Measurements from ENCODE around the gene KCTD10.

The KCTD10 gene

GRCh38 chr12:109501299-109501698 lies 24.2 kb upstream of the KCTD10 start:
- Histone ChIP-seq H3K4me3 (ENCODE audit: low read depth, low read length) (no peak overlapping the region), H3K79me2 (ENCODE audit: control insufficient read depth, insufficient read depth, low read length, poor library complexity) (no peaks in the 10 kb centered on the region), H3K18ac (ENCODE audit: low read length) (no peak overlapping the region), H2BK5ac (ENCODE audit: low read depth, low read length, poor library complexity) (no peak overlapping the region), H2AK5ac (ENCODE audit: low read length) (no peak overlapping the region), H2BK12ac (ENCODE audit: low read length) (no peak overlapping the region), H3K4me1 (ENCODE audit: control insufficient read depth in 1 of 2, insufficient read depth in 2 of 2, low read length in 2 of 2) (peaks cover 0 to 2% of the 10 kb centered on the region in 2 experiments), H3K79me1 (ENCODE audit: low read length) (no peaks in the 10 kb centered on the region), H3K9me3 (ENCODE audit: insufficient read depth, low read depth, low read length) (no peaks in the 10 kb centered on the region), H3K4ac (ENCODE audit: low read depth, low read length) (no peak overlapping the region), H3K27me3 (ENCODE audit: insufficient read depth, low read length) (no peaks in the 10 kb centered on the region), H3K27ac (ENCODE audit: low read depth, low read length) (no peak overlapping the region), H3K14ac (ENCODE audit: low read length) (no peak overlapping the region), H4K12ac (ENCODE audit: low read depth, low read length) (no peak overlapping the region), H3K23ac (ENCODE audit: low read length) (no peak overlapping the region), H2AFZ (ENCODE audit: insufficient read depth, low read length, poor library complexity) (no peak overlapping the region), H3K36me3 (ENCODE audit: control insufficient read depth in 1 of 2, insufficient read depth in 2 of 2, low read length in 2 of 2) (peaks cover 30 to 44% of the 10 kb centered on the region in 2 experiments), H4K91ac (ENCODE audit: low read depth, low read length) (no peak overlapping the region), H2BK120ac (ENCODE audit: insufficient read depth, low read length, poor library complexity) (no peak overlapping the region), H3K4me2 (ENCODE audit: low read length) (no peak overlapping the region), H4K8ac (ENCODE audit: low read depth, low read length) (no peak overlapping the region), H3K9ac (ENCODE audit: low read length) (no peak overlapping the region)
- no peak for DNase-seq
- WGBS (ENCODE audit: extremely low coverage, insufficient coverage, insufficient read length) = no CpG with 5 or more reads among the region's 6 CpGs

- H3K79me2 ChIP-seq (ENCODE audit: control insufficient read depth, insufficient read depth, low read length, poor library complexity) = no peaks in the 10 kb centered on the region
- no peak overlapping the region for H2BK5ac ChIP-seq (ENCODE audit: low read depth, low read length, poor library complexity)
- no peaks in the 10 kb centered on the region for H3K9me3 ChIP-seq (ENCODE audit: insufficient read depth, low read depth, low read length)
- H3K79me1 ChIP-seq (ENCODE audit: low read length) = no peaks in the 10 kb centered on the region
- WGBS (ENCODE audit: extremely low coverage, insufficient coverage, insufficient read length) = no CpG with 5 or more reads among the region's 9 CpGs
- H3K4ac ChIP-seq (ENCODE audit: low read depth, low read length) = no peak overlapping the region
- H2BK120ac ChIP-seq (ENCODE audit: insufficient read depth, low read length, poor library complexity) = no peak overlapping the region
- H2AFZ ChIP-seq (ENCODE audit: insufficient read depth, low read length, poor library complexity) = no peak overlapping the region
- H3K14ac ChIP-seq (ENCODE audit: low read length) = no peak overlapping the region
- no peak overlapping the region for H3K18ac ChIP-seq (ENCODE audit: low read length)
- H4K91ac ChIP-seq (ENCODE audit: low read depth, low read length) = no peak overlapping the region
- no peak overlapping the region for H4K12ac ChIP-seq (ENCODE audit: low read depth, low read length)
- H3K4me2 ChIP-seq (ENCODE audit: low read length) = no peak overlapping the region
- peaks cover 30 to 42% of the 10 kb centered on the region in 2 experiments for H3K36me3 ChIP-seq (ENCODE audit: control insufficient read depth in 1 of 2, insufficient read depth in 2 of 2, low read length in 2 of 2)
- H3K27me3 ChIP-seq (ENCODE audit: insufficient read depth, low read length) = no peaks in the 10 kb centered on the region
- no peak overlapping the region for H3K27ac ChIP-seq (ENCODE audit: low read depth, low read length)
- no peak overlapping the region for H3K4me3 ChIP-seq (ENCODE audit: low read depth, low read length)
- no peak overlapping the region for H3K9ac ChIP-seq (ENCODE audit: low read length)
- H3K23ac ChIP-seq (ENCODE audit: low read length) = no peak overlapping the region
- H2BK12ac ChIP-seq (ENCODE audit: low read length) = no peak overlapping the region
- no peak for DNase-seq
- no peak overlapping the region for H4K8ac ChIP-seq (ENCODE audit: low read depth, low read length)
- peaks cover 0 to 2% of the 10 kb centered on the region in 2 experiments for H3K4me1 ChIP-seq (ENCODE audit: control insufficient read depth in 1 of 2, insufficient read depth in 2 of 2, low read length in 2 of 2)
- H2AK5ac ChIP-seq (ENCODE audit: low read length) = no peak overlapping the region
These were observed 23.5 kb upstream of the KCTD10 start for GRCh38 chr12:109500406-109501185.

- no peak overlapping the region for H2BK5ac ChIP-seq (ENCODE audit: low read depth, low read length, poor library complexity)
- peak overlapping the region; percentile 40 for H3K4me2 ChIP-seq (ENCODE audit: low read length)
- H2AK5ac ChIP-seq (ENCODE audit: low read length) = no peak overlapping the region
- no peaks in the 10 kb centered on the region for H3K27me3 ChIP-seq (ENCODE audit: insufficient read depth, low read length)
- no peak overlapping the region for H2AFZ ChIP-seq (ENCODE audit: insufficient read depth, low read length, poor library complexity)
- H4K91ac ChIP-seq (ENCODE audit: low read depth, low read length) = no peak overlapping the region
- no peak overlapping the region for H3K18ac ChIP-seq (ENCODE audit: low read length)
- no peaks in the 10 kb centered on the region for H3K9me3 ChIP-seq (ENCODE audit: insufficient read depth, low read depth, low read length)
- H4K8ac ChIP-seq (ENCODE audit: low read depth, low read length) = no peak overlapping the region
- no peak overlapping the region for H3K4ac ChIP-seq (ENCODE audit: low read depth, low read length)
- H3K36me3 ChIP-seq (ENCODE audit: control insufficient read depth in 1 of 2, insufficient read depth in 2 of 2, low read length in 2 of 2) = peaks cover 25 to 34% of the 10 kb centered on the region in 2 experiments
- H3K79me2 ChIP-seq (ENCODE audit: control insufficient read depth, insufficient read depth, low read length, poor library complexity) = no peaks in the 10 kb centered on the region
- H4K12ac ChIP-seq (ENCODE audit: low read depth, low read length) = no peak overlapping the region
- peaks cover 0 to 2% of the 10 kb centered on the region in 2 experiments for H3K4me1 ChIP-seq (ENCODE audit: control insufficient read depth in 1 of 2, insufficient read depth in 2 of 2, low read length in 2 of 2)
- no peak overlapping the region for H3K9ac ChIP-seq (ENCODE audit: low read length)
- no peak overlapping the region for H3K4me3 ChIP-seq (ENCODE audit: low read depth, low read length)
- peak overlapping the region; percentile 66 for H3K27ac ChIP-seq (ENCODE audit: low read depth, low read length)
- no peak overlapping the region for H2BK120ac ChIP-seq (ENCODE audit: insufficient read depth, low read length, poor library complexity)
- WGBS (ENCODE audit: extremely low coverage, insufficient coverage, insufficient read length) = no CpG with 5 or more reads among the region's 7 CpGs
- H2BK12ac ChIP-seq (ENCODE audit: low read length) = no peak overlapping the region
- DNase-seq = peak in 1 of 2 donors; percentile 24
- H3K14ac ChIP-seq (ENCODE audit: low read length) = no peak overlapping the region
- H3K23ac ChIP-seq (ENCODE audit: low read length) = no peak overlapping the region
- no peaks in the 10 kb centered on the region for H3K79me1 ChIP-seq (ENCODE audit: low read length)
These were observed 20.6 kb upstream of the KCTD10 start for GRCh38 chr12:109497675-109498074.

- Histone ChIP-seq H2BK12ac (ENCODE audit: low read length) (no peak overlapping the region), H3K36me3 (ENCODE audit: control insufficient read depth in 1 of 2, insufficient read depth in 2 of 2, low read length in 2 of 2) (peaks cover 25 to 35% of the 10 kb centered on the region in 2 experiments), H4K12ac (ENCODE audit: low read depth, low read length) (no peak overlapping the region)
These were observed 19.2 kb upstream of the KCTD10 start for GRCh38 chr12:109496306-109496705.

More at GRCh38 chr12:109496306-109496705, 19.2 kb upstream of the KCTD10 start:
- no peaks in the 10 kb centered on the region for H3K79me1 ChIP-seq (ENCODE audit: low read length)
- H3K9me3 ChIP-seq (ENCODE audit: insufficient read depth, low read depth, low read length) = no peaks in the 10 kb centered on the region
- no peak overlapping the region for H3K23ac ChIP-seq (ENCODE audit: low read length)
- H3K27me3 ChIP-seq (ENCODE audit: insufficient read depth, low read length) = no peaks in the 10 kb centered on the region
- no peaks in the 10 kb centered on the region for H3K79me2 ChIP-seq (ENCODE audit: control insufficient read depth, insufficient read depth, low read length, poor library complexity)
- H3K4me3 ChIP-seq (ENCODE audit: low read depth, low read length) = no peak overlapping the region
- no peak overlapping the region for H2BK5ac ChIP-seq (ENCODE audit: low read depth, low read length, poor library complexity)
- no peak overlapping the region for H3K27ac ChIP-seq (ENCODE audit: low read depth, low read length)
- no peak overlapping the region for H3K9ac ChIP-seq (ENCODE audit: low read length)
- H2AFZ ChIP-seq (ENCODE audit: insufficient read depth, low read length, poor library complexity) = no peak overlapping the region
- no peak overlapping the region for H3K4ac ChIP-seq (ENCODE audit: low read depth, low read length)
- no peak overlapping the region for H3K18ac ChIP-seq (ENCODE audit: low read length)
- no peak overlapping the region for H2BK120ac ChIP-seq (ENCODE audit: insufficient read depth, low read length, poor library complexity)
- H3K14ac ChIP-seq (ENCODE audit: low read length) = no peak overlapping the region
- no peak for DNase-seq
- no peak overlapping the region for H4K91ac ChIP-seq (ENCODE audit: low read depth, low read length)
- H3K4me2 ChIP-seq (ENCODE audit: low read length) = no peak overlapping the region
- H3K4me1 ChIP-seq (ENCODE audit: control insufficient read depth in 1 of 2, insufficient read depth in 2 of 2, low read length in 2 of 2) = peaks cover 0 to 2% of the 10 kb centered on the region in 2 experiments
- no peak overlapping the region for H2AK5ac ChIP-seq (ENCODE audit: low read length)
- H4K8ac ChIP-seq (ENCODE audit: low read depth, low read length) = no peak overlapping the region

Data from trophoblast cell (in vitro differentiated cells and primary cell).